GM21390 (cell line): Measurements from ENCODE around the gene CCDC88C.

Experiments
- ATAC-seq: cut with Tn5 transposase; IDR thresholded peaks from one replicate; pipeline ENCODE4 v1.9.1; 2021; ENCODE audit not compliant: unreplicated experiment

The CCDC88C gene

DNA sequence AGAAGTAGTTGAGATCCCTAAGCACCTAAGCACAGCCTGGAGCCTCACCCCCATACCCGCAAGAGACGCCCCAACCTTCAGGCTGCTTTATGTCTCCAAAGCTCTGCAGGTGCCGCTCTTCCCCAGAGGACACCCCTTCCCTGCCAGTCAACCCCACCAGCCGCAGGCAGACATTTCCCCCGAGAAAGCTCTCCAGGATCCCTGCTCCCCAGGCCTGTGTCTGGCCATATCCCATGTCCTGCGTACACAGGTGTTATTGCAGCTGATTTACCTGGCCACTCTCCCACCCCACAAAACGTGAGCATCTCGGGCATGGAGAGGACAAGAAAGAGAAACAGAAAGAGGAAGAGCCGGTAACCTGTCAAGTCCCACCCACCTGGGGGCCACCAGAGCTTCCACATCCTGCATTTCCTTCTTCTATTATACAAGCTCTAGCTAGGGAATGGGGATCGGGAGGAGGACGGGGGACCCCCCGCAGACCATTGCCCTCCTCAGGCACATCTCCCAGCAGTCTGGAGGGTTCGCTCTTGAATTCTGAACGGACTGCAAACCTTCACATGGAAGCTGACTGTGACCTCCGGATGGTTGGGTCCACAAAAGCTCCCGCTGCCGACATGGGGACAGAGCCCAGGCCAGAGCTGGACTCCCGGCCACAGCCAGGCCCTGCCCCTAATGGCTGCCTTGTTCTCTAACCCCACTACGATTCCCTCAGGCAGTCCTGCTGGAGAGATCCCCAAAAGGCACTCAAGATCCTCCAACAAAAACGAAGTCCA lies 17.6 kb downstream of the CCDC88C start:
- ATAC-seq = no peak

DNA sequence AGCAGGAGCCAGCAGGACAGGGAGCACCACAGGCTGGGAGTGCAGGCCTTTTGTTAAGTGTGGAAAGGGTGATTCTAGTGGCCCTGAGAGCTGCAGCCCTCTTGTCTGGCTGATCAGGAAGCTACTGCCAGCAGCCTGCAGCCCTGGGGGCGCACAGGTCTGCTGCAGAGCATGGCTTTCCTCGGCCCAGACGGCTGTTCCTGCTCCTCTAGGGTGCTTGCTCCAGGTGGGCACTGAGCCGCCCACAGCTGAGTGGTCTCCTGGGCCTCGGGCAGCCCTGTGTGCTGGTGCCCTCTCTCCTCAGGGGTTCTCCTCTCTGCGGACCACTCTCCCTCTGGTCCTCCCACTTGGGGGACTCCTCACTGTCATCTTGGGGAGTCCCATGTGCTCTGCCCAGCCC lies 18.9 kb downstream of the CCDC88C start:
- no peak for ATAC-seq

DNA sequence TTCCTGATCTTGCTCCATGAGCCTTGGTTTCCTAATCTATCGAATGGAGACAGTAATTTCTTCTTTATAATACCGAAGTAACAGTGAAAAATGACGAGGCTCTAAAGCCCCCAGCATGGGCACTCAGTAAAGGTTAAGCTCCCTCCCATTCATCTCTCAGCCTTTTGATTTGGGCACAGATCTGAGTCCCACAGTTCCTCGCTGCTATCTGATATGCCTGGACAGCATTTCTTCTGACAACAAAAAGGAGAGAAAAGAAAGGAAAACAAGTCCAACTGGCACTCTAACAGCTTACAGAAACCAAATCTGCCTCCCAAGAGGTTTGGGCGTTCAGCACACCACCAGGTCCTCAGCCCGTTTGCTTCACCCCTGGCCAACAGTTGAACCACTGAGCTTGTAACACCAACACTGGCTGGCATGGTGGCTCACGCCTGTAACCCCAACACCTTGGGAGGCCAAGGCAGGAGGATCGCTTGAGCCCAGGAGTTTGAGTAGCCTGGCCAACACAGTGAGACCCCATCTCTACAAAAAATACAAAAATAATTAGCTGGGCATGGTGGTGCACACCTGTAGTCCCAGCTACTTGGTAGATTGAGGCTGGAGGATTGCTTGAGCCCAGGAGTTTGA lies 19.5 kb downstream of the CCDC88C start:
- ATAC-seq = no peak

DNA sequence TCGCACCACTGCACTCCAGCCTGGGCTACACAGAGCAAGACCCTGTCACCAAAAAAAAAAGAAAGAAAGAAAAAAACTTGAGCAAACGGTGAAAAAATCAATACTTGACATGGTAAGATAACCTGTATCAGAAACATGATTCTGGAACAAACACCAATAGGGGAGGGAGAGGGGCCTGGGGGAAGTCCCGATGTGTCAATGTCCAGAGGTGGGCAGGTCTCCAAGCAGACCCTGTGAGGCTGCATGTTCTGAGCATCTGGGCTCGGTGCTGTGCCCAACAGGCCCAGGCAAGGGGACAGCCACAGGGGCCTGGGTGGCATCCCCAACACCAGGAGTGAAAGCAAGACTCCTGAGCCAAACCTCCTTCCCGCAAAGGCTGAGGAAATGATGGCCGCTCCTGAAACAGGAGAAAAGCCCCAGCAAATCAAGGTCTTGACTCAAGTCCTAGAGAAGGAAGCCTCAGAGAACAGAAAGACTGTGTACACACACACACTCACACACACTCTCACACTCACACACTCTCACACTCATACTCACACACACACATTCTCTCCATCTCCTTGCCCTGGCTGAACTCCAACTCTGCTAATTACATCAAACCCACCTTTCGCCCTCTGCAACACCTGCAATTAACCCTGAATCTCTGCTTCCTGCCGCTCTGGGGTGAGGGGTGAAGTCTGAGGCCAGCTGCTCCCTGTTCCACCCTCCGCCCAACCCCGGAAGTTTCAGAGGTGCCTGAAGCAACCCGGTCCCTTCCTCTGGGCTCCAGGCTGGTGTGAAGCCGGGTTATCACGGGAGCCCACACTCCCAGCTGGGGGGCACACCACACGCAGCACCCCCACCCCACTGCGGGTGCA lies 20.4 kb downstream of the CCDC88C start:
- peak; percentile 80 for ATAC-seq

DNA sequence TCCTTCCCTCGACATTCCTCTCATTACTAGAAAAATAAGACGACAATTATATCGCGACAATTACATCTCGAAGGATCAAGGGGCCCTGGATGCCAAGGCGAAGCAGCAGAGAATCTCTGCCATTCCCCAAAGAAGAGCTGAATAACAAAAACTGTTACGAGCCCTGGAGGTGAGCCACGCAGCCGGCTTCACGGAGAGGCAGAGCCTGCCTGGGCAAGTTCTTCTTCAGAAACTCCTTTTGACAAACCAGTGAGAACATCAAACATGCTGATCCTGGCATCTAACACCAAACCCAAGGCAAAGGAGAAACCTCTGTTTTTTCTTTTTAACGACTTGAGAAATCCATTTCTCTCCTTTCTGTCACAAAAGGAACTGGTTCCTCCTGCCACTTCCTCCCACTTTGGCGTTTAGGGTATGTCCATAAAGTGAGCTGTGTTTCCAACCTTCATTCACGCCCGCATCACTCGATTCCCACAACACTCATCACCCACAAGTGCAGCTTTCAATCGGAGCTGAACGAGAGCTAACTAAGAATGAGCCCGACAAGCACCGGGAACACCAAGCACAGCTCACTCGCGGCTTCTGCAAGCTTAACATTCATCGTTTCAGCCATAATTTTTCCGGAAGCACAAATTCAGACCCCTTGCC lies 21.5 kb downstream of the CCDC88C start:
- no peak for ATAC-seq

DNA sequence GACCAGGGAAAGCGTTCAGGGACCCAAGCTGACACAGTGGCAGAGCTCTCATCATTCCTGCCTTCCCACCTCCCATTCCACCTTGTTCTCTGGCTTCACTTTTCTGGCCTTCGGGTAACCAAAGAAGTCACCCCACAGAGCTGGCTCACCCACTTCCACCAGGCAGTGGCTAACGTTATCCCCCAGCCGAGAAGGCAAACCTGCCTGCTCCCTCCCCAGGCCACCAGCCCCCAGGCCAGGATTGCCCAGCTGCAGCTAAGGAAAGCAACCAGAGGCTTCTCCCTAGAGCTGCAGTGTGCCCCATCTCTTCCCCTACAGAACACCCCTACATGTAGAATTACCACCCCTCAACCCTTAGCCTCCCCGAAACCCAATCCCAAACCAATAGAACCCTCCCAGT lies 22.2 kb downstream of the CCDC88C start:
- no peak for ATAC-seq

DNA sequence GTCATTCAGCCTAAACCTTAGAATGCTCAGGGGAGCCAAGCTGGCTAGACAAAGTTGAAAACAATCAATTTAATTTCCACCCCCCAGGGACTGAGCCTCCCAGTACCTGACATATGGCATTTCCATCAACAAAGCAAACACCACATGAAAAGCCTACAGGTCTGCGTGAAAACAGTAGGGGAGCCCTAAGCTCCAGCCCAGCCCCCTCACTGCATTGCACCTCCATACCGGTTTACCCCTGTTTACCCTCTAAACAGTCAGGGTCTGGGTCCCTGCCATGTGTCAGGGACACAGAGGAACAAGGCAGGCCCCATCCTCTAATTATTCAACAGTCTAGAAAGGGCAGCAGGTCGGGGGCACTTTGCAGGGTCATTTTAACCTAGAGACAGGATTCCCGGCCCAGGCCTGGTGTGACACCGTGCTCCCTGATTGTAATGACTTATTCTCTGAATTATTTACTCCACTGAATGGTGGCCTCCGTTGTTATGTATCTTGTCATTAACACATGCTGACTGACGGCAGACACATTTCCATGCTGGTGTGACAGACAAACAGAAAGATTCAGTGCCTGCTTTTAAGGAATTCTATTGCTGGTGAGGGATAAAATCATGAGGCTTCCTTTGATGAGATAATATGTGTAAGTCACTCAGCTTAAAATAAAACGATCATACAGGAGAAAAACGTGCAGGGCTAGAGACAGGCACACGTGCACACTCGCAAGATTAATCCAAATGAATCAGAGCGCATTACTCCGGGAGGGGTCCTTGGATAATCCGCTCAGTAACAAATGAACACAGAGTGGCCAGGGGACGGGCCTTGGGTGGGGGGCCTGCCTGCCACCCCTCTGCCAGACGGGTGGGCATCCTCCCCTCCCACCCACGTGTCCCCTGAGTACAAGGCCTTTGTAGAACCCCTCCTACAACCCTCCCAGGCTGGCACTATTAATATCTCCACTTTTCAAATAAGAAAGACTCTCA lies 23.2 kb downstream of the CCDC88C start:
- no peak for ATAC-seq

DNA sequence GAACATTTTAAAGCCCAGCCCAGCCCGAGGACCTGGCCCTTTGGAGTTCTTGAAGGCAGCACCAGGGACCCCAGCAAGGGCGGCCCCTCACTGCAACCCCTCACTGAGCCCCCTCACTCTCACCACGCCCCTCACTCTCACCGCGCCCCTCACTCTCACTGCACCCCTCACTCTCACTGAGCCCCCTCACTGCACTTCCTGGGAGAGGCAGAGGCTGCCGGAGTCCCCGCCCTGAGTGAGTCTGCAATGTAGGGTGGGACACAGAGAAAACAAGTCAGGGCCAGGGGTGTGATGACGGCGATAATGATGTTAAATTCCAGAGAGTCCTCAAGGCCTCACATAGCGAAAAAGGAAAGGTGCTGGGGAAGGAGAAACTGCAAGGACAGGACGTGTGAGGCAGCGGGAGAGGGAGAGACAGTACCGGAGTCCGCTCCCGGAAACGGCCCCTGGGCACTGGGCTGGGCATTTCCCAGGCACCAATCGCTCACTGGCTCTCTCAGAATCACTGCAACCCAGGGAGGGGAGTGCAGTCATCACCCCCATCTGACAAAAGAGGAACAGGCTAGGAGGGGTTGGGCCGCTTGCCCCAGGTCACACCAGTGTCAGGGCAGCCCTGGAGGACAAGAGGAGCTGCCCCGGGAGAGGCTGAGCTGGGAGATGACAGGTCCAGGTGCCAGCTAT lies 24.9 kb downstream of the CCDC88C start:
- no peak for ATAC-seq

DNA sequence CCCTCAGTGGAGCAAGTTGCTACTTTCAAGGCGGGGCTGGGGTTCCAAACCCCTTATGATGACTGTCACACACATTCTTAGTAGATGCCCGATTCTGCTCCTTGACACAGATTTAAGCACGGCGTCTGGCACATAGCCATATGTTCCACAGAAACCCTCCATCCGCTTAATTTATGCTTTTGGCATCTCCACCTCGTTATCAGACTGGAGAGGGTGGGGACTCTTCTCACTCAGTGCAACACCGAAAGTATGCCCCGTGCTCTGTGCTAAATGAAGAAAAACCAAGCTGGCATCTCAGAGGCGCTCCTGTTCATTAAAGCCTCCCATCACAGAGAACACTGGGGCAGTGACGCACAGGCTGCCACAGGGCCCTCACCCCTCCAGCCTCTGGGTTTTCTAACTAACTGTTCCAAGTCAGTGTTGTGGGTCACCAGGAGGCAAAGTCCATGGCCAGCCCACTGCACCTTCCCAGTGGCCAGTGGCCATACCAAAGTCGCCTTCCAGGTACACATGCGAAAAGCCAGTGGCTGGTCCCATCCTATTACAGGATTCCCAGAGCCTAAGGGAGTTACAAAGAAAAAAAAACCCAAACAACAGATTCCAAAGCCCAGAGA lies 27.3 kb downstream of the CCDC88C start:
- no peak for ATAC-seq

DNA sequence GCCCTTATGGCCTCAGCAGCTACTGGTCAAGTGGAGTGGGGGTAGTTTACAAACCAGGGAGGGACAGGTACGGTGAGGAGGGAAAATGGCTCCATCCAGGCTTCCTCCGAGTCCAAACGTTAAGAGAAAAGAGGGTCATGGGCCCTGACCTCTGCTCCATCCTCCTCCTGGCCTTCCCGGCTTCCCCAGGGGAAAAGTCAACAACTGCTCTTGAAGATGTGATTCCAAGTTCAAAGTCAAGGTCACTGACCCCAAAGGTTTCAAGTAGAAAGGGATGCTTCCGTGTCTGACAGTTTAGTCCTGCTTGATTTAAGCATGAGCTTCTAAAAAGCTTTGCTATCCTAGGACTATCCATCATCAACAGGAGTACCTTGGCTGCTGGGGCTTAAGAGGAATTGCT lies 28.5 kb downstream of the CCDC88C start:
- no peak for ATAC-seq

DNA sequence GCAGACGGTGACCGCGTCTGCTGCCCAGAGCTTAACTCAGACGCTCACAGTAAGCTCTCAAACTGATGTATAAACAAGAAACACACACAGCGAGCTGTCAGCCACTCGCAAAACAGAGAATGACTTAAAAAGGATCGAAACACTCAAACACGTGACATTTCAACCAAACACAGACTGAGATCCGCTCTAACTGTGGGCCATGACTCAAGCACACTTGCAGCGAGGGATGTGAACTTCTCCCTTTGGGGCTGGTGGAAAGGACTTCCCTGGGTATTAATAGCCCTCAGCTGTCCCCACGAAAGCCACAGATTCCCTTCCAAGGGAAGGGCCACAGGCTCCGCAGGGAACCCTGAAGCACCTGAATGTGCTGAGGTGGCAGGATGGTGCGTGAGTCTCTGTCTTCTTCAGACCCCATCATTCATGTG lies 29.1 kb downstream of the CCDC88C start:
- peak; percentile 49 for ATAC-seq

DNA sequence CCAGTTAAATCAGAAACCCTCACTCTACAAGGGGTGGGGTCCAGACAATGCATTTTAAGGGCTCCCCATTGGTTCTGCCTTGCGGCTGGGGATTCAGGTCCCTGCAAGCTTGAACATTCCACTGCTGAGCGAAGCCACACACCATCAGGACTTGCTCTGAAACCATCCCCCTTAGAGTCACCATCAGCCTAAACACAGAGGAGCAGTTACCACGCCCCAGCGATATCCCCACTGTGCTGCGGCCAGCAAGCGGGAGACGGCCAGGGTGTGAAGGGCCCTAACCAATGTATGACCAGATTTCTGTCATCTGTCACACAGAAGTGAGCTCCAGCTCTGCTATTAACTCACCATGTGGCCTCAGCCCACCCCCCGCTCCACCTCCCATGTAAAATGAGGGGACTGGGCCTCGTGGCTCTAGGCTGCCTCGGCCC lies 29.7 kb downstream of the CCDC88C start:
- ATAC-seq = no peak

DNA sequence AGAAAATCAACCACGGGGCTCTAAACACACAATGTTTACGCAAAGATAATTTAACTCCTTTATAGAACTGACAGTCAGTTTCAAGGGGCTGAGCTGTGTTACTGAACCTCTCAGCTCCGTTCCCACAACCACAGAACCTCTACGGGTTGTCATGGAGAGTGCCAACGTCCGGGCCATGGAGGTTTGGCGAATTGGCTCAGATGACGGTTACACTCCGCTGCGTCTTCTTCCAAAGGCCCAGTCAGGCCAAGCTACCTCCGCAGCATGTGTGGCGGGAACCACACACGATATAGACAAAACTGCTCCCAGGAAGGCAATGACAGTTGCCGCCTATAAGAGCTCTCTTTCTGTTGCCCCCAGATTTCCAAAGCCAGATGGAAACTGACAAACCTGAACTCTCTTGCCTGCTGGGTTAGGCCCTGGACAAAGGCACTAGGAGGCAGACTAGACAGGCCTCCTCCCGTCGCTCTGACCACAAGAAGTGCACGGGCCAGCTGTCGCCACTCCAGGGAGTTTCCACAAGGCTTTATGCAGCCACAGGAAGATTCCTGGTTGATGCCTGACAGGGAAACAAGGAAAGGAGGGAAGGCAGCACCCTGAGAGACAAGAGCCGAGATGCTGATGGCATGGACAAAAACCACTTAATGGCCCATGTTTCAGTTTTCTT lies 30.3 kb downstream of the CCDC88C start:
- no peak for ATAC-seq

DNA sequence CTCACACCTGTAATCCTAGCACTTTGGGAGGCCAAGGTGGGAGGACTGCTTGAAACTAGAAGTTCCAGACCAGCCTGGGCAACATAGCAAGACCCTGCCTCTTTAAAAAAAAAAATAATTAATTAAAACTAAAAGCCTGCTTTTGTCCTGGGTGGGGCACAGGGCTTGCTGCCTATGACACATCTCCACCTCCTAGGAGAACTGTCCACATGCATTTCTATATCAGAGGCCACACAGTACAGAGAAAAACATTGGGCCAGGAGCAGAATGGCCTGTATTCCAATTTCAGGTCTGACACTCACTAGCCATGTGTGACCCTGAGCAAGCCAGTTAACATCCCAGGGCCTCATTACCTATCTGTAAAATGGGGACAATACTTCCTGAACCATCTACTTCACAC lies 31.9 kb downstream of the CCDC88C start:
- ATAC-seq = no peak

DNA sequence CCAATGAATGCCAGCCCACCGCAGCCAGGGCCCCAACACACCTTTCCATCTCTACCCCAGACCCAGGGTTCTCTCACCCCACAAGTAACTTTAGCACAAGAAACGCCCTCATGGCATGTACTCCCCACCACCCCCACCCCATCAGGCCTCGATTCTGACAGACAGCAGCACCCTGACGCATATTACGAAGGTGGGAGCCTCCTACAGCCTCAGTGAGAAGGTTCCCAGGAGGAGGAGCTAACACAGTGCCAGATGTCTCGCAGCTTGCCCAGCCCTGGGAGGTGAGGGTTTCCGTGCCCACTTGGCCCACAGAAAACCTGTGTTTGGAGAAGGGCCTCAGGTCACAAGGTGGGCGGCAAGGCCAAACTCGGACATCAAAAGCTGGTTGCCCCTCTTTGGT lies 32.4 kb downstream of the CCDC88C start:
- ATAC-seq = no peak

DNA sequence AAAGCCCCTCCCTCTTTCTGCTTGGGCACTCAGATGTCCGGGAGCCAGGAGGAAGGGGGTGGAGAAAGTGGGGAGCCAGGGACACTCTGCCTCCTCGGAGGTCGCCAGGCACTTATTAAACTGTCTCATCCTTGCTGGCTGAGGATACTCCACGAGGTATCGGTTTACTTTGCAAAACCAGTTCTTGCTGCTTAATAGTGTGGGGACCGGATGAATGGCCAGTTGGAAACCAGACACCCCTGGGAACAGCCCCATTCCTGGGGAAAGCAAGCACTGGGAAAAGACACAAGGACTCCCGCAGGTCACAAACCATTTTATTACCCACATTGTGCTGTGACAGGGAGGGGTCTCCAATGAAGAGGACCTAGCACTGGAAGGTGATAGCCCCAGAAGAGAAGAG lies 34.2 kb downstream of the CCDC88C start:
- no peak for ATAC-seq

DNA sequence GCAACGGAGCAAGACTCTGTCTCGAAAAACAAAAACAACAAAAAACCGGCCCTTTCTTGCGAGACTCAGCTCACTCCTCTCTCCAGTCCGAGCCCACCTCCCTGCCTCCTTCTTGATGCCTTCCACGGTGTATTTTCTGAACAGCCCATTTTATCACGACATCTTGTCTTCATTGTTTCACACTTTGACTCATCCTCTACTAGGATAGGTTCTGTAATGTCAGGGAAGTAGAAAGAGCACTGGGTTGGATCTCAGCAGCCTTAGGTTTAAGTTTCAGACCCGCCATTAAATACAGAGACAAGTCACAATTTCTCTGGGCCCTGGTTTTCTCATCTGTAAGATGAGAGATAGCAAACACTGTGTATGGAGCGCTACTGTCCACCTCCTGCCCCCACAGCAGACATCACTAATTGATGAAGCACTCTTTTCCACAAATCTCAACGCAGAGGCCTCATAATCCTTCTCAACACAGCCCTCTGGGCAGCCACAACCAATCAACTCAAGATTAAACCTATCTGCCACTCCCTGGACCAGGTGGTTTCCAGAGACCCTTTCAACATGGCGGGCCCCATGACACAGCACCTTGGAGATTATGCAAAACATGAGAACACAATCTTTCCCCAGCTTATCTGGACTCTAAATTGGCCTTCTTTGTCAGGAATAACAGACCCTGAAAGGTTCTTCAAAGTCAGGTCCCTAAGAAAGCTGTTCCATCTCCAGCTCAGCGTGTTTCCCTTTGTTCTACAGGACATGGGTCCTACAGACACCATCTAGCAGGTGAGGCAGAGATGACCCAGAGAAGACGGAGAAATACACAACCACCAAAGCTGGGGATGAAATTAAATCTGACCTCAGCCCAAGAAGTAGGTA lies 35.6 kb downstream of the CCDC88C start:
- ATAC-seq = no peak
